ENCODE measurements around the gene CCDC28A.

Gene CCDC28A

DNA sequence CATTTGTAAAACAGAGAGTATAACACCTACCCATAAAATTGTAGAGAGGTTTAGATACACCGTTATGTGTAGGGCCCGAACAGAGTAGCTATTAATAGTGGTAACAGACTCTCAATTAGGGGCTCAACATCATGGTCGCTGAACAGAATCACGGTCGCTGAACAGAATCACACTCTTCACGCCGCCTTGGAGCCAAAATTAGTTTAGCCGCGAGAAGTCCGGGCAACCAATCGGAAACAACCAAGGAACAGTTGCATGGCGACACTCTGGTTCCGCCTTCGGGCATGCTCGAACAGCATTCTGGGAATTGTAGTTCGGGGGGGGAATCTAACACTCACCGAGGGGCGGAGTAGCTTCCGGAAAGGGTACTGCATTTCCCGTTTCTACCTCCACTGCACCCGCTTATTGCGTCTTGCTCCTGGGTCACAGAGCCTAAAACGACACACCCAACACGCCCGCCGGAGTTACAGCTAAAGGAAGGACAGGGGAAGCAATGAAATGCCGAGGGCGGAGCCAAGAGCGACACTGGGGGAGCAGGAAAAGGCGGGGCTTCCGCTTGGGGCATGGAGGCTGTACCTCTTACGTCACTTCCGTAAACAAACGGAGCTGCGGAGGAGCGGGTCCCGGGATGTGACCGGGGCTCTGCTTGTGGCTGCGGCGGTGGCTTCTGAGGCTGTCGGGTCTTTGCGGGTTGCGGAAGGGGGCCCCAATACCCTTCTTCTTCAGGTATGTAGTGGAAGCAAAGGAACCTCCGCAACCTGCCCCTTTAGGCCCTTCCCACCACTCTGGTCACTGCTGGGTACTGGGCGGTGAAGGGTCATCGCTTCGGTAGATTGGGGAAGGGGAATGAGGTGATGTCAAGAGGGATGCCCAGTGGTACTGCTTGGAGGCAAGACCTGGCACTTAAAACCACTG is at the start of gene CCDC28A:
TSS of gene CCDC28A (plus strand) at position 593 of the 915 bp plus-strand sequence. CDS start 2,352 bp downstream, outside the sequence.
- no peak for TF ChIP-seq GATA3 (IDR thresholded peaks at IDR 0.05; ENCODE audit: low read depth, low read length)
- TF ChIP-seq GATA2 (IDR thresholded peaks at IDR 0.05; ENCODE audit: low read depth, low read length): no peak

DNA sequence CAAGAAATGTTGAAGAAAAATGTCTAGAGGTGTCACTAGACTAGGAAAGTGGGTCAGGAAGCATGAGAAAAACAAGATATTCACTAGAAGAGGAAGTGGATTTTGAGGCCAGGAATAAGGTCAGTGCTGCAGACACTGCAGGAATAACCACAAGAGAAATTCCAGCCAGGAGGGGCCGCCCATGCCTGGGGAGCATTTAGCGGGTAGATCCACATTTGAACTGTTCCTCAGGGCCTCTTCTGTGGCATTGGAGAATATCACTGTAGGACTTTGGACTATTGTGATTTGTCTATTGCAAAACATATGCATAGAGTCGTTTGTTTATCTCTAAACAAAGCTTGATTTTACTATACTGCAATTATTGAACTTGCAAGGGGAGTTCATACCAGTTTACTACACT is 49.6 kb upstream of the CCDC28A start:
- TF ChIP-seq GATA2 (IDR thresholded peaks at IDR 0.05; ENCODE audit: low read depth, low read length) (no peak), GATA3 (IDR thresholded peaks at IDR 0.05; ENCODE audit: low read depth, low read length) (no peak)

GRCh38 chr6:138726066-138726756 is 47.4 kb upstream of the CCDC28A start:
- TF ChIP-seq GATA3 (IDR thresholded peaks at IDR 0.05; ENCODE audit: low read depth, low read length) (no peak), GATA2 (IDR thresholded peaks at IDR 0.05; ENCODE audit: low read depth, low read length) (no peak)

DNA sequence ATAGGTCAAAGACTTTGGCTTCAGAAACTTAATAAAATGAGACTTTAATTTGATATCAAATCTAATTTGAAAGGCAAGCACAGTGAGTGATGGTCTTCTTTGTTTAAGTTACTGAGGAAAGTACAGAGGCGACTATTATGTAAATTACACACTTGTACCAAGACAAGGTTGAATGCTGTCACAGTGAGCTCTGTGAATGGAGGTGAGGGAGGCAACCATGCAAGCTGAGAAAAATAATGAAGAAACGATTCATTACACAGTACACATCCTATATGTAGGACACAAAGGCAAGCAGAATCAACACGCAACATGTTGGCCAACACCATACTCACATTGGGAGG is 46.8 kb upstream of the CCDC28A start:
- no peak for TF ChIP-seq GATA2 (IDR thresholded peaks at IDR 0.05; ENCODE audit: low read depth, low read length)
- no peak for TF ChIP-seq GATA3 (IDR thresholded peaks at IDR 0.05; ENCODE audit: low read depth, low read length)

- TF ChIP-seq GATA2 (IDR thresholded peaks at IDR 0.05; ENCODE audit: low read depth, low read length): no peak
- TF ChIP-seq GATA3 (IDR thresholded peaks at IDR 0.05; ENCODE audit: low read depth, low read length): no peak
These were observed 46.4 kb upstream of the CCDC28A start for GRCh38 chr6:138727182-138727581.

DNA sequence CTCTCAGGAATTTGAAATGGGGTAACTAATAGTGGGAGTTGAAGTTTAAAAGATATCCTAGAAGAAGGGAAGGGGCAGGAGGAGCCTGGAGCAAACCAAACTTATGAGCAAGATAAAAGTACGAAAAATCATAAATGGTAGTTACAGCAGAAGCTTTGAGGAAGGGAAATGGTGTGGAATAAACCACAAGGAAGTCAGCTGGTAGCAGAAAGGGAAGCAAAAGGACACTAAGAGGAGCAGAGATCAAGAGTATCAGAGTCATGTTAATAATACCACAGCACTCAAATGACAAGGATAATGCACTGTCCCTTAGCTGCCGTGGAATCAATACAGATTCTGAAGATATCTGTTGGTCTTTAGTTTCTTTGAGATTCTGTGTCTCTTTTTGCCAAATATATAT is 44.9 kb upstream of the CCDC28A start:
- TF ChIP-seq GATA3 (IDR thresholded peaks at IDR 0.05; ENCODE audit: low read depth, low read length) (no peak), GATA2 (IDR thresholded peaks at IDR 0.05; ENCODE audit: low read depth, low read length) (no peak)

DNA sequence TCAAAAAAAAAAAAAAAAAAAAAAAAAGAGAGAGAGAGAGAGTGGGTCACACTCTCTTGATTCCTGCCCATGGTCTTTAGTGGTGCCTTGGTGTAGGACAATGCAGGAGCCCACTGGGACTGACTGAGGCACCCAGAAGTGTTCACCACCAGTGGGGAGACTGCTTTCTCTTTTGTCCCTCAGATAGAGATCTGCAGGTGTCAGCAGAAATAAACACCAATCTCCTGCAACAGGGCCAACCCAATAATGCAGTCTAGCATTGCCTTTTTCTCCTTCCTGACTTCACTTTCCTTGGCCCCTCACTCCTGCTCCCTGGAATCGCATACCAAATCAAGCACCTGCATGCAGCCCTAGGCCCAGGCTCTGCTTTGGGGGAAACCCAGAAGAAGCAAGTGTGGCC is 39.0 kb upstream of the CCDC28A start:
- no peak for TF ChIP-seq GATA3 (IDR thresholded peaks at IDR 0.05; ENCODE audit: low read depth, low read length)
- no peak for TF ChIP-seq GATA2 (IDR thresholded peaks at IDR 0.05; ENCODE audit: low read depth, low read length)

DNA sequence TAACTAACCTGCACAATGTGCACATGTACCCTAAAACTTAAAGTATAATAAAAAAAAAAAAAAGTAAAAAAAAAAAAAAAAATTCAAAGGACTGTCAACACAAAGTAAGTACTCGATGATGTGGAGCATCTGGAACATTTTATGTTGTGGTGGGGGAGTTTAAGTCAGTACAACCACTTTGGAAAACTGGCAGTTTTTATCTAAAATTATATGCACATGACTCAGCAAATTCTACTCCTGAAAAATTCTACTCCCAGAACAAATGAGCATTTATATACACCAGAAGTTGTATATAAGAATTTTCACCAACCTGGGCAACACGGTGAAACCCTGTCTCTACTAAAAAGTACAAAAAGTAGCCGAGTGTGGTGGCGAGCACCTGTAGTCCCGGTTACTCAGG is 36.9 kb upstream of the CCDC28A start:
- no peak for TF ChIP-seq GATA2 (IDR thresholded peaks at IDR 0.05; ENCODE audit: low read depth, low read length)
- TF ChIP-seq GATA3 (IDR thresholded peaks at IDR 0.05; ENCODE audit: low read depth, low read length): no peak

GRCh38 chr6:138752017-138752416 is 21.6 kb upstream of the CCDC28A start:
- no peak for TF ChIP-seq GATA2 (IDR thresholded peaks at IDR 0.05; ENCODE audit: low read depth, low read length)
- no peak for TF ChIP-seq GATA3 (IDR thresholded peaks at IDR 0.05; ENCODE audit: low read depth, low read length)

DNA sequence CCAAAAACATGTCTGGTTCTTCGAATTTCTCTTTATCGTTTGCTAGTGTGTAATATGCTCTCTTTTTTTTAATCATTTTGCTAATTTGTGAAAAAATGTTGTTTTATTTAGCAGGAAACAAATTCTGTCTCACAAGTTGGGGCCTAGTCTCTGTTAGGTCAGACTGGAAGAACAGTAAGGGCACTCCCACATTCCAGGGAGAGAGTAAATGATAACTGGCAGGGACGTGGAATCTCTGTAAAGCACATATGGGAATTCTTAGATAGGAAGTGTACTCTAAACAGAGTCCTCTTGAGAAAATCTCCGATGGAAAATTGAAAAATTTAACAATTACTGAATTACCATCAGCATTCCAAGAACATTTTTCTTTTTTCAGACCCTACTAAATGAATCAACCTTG is 16.4 kb upstream of the CCDC28A start:
- TF ChIP-seq GATA2 (IDR thresholded peaks at IDR 0.05; ENCODE audit: low read depth, low read length) (no peak), GATA3 (IDR thresholded peaks at IDR 0.05; ENCODE audit: low read depth, low read length) (no peak)

DNA sequence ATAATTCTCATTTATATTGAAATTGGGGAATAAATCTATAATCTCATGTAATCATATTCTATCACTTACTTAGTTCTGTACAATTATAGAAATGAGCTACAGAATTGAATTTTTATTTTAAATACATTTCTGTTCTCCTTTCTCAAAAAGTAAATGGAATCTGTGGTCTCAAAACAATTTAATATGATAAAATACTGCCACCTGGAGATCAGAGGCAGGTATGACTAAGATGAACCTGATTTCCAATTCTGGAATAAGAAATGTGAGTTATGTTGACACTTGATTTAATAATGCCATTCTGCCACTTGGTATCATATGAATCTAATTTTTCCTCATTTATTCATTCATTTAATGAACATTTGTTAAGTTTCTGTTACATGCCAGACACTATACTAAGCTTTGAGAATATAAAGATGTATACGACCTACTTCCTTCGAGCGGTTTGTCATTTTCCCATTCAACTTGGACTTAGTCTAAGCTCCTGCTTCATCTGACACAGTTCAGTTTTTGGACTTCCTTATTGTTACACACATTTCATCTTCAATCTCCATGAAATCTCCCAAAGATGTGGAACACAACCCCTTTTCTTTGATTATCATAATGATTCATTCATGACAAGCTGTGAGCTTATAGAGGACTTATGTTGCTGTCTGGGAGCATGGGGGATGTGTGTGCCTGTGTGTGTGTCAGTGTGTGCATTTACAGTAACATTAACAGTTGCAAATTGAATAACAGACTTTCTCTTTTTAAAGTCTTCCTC is 7.5 kb upstream of the CCDC28A start:
- no peak for TF ChIP-seq GATA2 (IDR thresholded peaks at IDR 0.05; ENCODE audit: low read depth, low read length)
- TF ChIP-seq GATA3 (IDR thresholded peaks at IDR 0.05; ENCODE audit: low read depth, low read length): no peak

GRCh38 chr6:138769102-138769676 is 4.4 kb upstream of the CCDC28A start:
- TF ChIP-seq GATA2 (IDR thresholded peaks at IDR 0.05; ENCODE audit: low read depth, low read length): no peak
- no peak for TF ChIP-seq GATA3 (IDR thresholded peaks at IDR 0.05; ENCODE audit: low read depth, low read length)

DNA sequence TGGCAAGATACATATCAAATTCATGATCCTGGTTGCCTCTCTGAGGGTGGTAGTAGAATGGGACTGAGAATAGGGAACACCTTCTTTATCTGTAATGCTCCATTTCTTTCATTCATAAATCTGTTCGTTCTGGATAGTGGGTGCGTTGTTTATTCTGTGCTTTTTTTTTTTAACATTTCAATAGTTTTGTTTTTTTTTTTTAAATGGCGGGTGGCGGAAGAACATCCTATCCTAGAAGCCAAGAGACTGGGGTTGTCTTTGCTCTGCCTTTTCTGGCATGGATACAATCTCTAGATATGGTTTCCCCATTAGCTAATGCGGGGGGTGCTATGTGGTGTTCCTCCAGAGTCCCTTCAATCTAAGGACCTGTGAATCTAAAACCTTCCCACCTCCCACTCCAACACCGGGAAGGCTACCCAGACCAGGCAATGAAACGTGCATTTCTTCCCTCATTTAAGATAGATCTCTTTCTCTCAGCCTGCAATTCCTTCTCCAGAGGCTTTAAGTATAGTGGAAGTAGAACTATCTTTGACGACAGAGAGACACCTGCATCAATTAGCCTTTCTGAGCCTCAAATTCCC is 883 bp upstream of the CCDC28A start:
- no peak for TF ChIP-seq GATA3 (IDR thresholded peaks at IDR 0.05; ENCODE audit: low read depth, low read length)
- TF ChIP-seq GATA2 (IDR thresholded peaks at IDR 0.05; ENCODE audit: low read depth, low read length): no peak

DNA sequence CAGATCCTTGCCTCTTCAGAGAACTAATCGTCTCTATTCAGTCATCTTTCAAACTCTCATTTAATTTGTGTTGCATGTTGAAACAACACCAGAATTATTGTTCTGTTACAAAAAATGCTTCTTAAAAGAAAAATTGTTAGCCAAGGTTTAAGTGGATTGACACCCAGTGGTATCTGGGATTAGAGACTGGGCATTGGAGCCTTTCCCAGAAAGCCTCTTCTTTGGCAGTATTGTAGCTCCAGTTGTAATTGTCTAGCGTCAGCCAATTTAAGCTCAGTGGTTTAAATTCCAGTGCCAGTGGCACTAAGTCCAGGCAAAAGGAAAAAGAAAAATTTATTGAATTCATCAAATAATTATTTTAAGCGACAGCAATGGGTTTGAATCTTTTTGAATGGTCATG is 801 bp downstream of the CCDC28A start:
- TF ChIP-seq GATA3 (IDR thresholded peaks at IDR 0.05; ENCODE audit: low read depth, low read length) (no peak), GATA2 (IDR thresholded peaks at IDR 0.05; ENCODE audit: low read depth, low read length) (no peak)

Data from SH-SY5Y (cell line).